Epithelial cell of prostate (primary cell): ENCODE measurements around the gene PDZK1.
A peak's percentile ranks its signal among the peaks of the same experiment; 100 is the strongest.
"Not testable (repeated sequence)": the region's sequence is repeated elsewhere in the genome, so short reads cannot be mapped to it uniquely, and the experiment has no call there.

Experiments
- DNase-seq: peaks from one replicate; pipeline ENCODE4 v3.0.0-alpha.2; 2011; ENCODE audit warnings: low read depth, low spot score
- H3K27ac ChIP-seq: fragments of 450-650 bp; 2 replicates; pipeline ENCODE4 v1.5.1; 2017; ENCODE audit warnings: mild to moderate bottlenecking

PDZK1 gene

GRCh38 chr1:145707183-145707867, at the start of gene PDZK1:
TSS of gene PDZK1 (minus strand) at chr1:145707368. CDS start at chr1:145688021, 19,347 bp downstream.
- peak within 1 kb of the TSS; percentile 37 for H3K27ac ChIP-seq
- DNase-seq = no peak

DNA sequence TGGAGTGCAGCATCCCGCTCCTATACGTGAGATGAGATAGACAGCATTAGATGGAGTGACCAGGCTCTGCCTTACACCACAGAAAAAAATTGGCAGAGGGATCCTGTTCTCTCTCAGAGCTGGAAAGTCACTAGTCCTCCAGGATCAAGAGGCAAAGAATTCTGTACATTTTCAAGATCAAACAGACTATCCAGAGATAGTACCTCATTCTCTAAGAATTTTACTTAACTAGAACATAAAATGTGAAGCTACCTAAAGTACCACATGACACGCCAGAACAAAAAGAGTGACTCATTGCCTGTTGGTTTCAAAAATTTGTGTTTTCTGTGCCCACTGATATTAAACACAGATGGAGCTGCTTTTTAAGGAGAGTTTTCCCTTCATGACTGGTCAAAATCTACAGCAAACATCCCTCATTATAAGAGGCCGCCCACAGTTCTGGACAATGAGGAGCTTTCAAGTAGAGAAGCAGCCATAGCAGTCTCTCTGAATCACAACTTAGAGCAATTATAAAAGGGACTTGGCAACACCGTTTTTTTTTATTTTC, 44.4 kb upstream of the PDZK1 start:
- no peak for DNase-seq
- peak overlapping the region; percentile 36 for H3K27ac ChIP-seq

DNA sequence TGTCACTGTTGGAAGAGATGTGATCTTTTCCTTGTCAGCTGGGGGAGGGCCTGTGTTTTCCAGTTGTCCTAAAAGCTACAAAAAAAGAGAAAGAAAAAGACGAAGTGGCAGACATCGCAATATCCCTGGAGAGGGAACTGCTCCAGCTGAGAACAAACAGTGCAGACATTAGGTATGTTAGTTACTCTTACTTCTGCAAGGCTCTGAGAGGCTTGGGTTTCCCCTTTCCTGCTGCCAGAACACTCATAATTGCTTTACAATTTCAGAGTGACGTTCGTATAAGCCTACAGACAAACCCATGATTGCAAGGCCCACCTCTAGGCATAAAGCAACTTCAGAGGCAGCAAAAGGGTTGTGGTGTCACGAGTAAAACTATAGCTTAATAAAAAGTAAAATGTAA, 43.3 kb upstream of the PDZK1 start:
- no peak for DNase-seq
- no peak overlapping the region for H3K27ac ChIP-seq

DNA sequence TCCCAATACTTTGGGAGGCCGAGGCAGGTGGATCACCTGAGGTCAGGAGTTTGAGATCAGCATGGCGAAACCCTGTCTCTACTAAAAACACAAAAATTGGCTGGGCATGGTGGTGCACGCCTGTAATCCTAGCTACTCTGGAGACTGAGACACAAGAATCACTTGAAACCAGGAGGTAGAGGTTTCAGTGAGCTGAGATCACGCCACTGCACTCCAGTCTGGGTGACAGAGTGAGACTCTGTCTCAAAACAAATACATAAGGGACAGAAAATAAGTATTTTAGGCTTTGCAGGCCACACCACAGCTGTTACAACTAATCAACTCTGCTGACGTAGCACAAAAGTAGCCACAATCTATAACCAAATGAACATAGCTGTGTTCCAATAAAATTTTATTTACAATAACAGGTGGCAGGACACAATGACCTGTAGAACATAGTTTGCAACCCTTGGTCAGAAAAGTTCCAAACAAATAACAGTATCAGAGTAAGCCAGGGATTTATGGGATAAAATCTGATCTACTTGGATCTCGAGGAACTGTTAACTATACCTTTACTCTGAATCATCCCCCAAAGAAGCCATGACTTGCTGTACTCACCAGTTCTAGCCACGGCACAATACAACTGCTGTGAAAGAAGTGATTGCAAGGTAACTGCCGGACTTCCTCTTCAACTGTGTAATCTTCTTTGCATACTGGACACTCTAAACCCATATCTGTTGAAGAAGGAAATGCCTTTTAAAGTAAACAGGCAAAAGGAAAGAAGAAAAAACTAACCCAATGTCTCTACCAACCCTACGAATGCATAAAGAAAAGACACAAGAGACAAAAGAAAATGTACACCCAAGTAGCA, 40.5 kb upstream of the PDZK1 start:
- no peak for DNase-seq
- H3K27ac ChIP-seq = no peak overlapping the region

DNA sequence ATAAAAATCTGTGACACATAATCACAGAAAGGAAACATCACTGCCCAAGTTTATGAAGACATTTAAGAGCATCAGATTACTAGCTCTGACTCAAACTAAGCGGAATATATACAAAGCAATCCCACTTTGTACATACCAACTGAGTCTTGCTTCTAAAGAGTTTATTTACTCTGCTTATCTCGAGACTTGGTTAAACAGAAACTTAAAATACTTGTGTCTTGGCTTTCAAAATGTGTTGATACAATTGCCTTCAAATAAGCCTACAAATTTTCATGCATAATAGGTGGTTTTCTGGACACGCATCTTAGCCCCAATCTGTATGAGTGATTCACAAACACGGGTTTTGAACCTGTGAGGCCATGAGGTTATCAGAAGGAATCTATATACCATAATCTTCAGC, 33.1 kb upstream of the PDZK1 start:
- peak; percentile 52 for DNase-seq
- peak overlapping the region; percentile 3 for H3K27ac ChIP-seq

GRCh38 chr1:145736191-145736590, 29.0 kb upstream of the PDZK1 start:
- peak overlapping the region; percentile 65 for H3K27ac ChIP-seq

GRCh38 chr1:145730900-145731299, 23.7 kb upstream of the PDZK1 start:
- DNase-seq = no peak
- no peak overlapping the region for H3K27ac ChIP-seq

More at GRCh38 chr1:145736191-145736590, 29.0 kb upstream of the PDZK1 start:
- peak; percentile 31 for DNase-seq

DNA sequence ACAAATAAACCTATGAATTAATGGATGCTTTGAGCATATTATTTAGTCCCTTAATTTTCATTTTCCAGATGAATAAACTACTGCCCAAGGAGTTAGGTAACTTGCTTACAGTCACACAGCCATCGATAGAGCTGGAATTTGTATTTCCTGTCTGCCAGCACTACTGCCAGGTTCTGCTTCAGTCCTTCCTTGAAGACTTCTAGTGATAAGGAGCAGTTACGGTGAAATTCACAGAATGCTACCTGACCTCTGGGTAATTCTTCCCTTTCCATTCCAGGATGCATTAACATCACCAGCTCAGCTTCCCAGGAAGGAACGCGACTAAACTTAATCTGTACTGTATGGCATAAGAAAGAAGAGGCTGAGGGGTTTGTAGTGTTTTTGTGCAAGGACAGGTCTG, 23.3 kb upstream of the PDZK1 start:
- no peak overlapping the region for H3K27ac ChIP-seq
- DNase-seq = no peak

- no peak for DNase-seq
- no peak overlapping the region for H3K27ac ChIP-seq
These were observed 22.7 kb upstream of the PDZK1 start for GRCh38 chr1:145729666-145730436.

DNA sequence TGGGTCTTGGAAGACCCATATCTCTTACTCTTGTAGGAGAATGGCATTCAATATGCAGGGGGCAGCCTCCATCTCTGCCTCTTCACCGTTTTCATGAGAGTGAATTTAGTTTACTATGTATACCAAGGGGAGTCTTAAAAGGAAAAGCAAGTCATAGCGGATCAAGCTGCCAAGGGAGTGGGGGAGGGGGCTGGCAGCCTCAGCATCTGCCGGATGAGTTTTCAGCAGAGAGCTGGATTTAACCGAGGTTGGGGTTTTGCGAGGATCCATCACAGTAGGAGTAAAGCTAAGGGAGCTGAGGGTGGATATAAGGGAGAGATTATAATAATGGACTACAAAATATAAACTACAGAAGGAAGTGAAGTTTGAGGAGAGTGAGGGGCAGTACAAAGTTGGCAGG, 22.0 kb upstream of the PDZK1 start:
- DNase-seq = no peak
- H3K27ac ChIP-seq = no peak overlapping the region

DNA sequence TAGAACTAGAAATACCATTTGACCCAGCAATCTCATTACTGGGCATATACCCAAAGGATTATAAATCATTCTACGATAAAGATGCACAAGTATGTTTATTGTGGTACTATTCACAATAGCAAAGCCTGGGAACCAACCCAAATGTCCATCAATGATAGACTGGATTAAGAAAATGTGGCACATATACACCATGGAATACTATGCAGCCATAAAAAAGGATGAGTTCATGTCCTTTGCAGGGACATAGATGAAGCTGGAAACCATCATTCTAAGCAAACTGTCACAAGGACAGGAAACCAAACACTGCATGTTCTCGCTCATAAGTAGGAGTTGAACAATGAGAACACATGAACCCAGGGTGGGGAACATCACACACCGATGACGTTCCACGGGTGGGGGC, 19.0 kb upstream of the PDZK1 start:
- H3K27ac ChIP-seq, DNase-seq: not testable (repeated sequence)

DNA sequence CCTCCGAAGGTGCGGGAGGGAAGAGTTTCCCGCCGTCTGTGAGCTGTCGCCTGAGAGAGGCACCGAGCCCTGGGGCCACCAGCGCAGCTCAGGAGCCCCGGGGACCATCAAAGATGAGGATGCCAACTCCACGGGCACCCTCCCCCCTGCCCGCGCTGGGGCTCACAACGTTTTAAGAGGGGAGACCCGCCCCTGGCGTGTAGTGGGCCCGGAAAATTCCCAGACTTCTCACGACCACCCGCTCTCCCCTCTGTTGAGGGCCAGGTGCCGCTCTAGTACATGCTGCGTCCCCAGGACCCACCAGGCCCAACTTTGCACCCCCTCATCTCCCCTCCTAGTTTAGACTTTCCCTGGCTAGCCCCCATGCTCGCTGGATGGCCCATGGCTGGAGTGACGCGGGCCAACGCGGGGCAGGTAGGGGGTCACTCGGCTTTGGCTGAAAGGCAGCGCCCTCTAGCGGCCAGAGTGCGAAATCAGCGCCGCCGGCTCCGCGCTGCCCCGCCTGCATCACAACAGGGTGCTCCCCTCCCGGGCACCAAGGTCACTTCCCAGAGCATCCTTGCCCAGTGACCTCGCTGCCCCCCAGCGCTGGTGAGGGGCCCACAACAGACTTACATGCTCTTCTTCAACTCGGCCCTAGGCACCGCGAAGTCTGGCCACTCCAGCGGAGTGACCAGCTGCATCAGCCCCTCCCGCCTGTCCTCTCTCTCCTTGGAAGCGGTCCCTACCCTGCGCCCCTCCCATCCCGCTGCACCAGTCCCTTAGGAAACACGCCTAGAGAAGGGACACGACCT, 13.9 kb upstream of the PDZK1 start:
- H3K27ac ChIP-seq = no peak overlapping the region

GRCh38 chr1:145720556-145720877, 13.3 kb upstream of the PDZK1 start:
- no peak overlapping the region for H3K27ac ChIP-seq
- peak; percentile 29 for DNase-seq

More for the DNA sequence above, 13.9 kb upstream of the PDZK1 start:
- no peak for DNase-seq

GRCh38 chr1:145719230-145720079, 12.3 kb upstream of the PDZK1 start, which contains the start of gene CD160:
TSS of gene CD160 (plus strand) at chr1:145719499. CDS start at chr1:145728328, 8,829 bp downstream.
- no peak for DNase-seq
- no peak within 1 kb of the TSS for H3K27ac ChIP-seq

DNA sequence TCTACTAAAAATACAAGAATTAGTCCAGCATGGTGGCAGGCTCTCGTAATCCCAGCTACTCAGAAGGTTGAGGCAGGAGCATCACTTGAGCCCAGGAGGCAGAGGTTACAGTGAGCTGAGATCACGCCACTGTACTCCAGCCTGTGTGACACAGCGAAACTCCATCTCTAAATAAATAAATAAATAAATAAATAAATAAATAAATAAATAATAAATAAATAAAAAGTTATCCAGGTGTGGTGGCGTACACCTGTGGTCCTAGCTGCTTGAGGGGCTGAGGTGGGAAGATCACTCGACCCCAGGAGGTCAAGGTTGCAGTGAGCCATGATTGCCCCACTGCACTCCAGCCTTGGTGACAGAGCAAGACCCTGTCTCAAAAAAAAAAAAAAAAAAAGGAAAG, 11.3 kb upstream of the PDZK1 start:
- not testable (repeated sequence) for H3K27ac ChIP-seq, DNase-seq

DNA sequence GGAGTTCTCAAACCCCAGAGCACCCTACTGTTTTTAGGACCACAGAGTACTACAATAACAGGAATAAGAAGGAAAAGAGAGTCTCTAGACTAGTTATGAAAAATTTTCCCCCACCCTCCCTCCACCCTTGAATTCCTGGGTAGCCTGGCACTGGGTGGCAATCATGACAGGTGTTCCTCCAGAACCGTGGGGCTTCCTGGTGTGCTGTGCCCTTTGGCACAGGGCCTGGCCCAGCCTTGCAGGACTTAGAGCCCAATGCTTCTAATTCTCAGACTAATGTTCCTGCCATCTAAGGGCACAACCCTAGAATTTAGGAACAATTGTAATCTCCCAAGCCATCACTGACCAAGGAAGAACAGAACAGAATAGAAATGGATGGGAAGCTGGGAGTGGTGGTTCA, 10.7 kb upstream of the PDZK1 start:
- no peak for DNase-seq
- H3K27ac ChIP-seq = no peak overlapping the region

GRCh38 chr1:145716641-145717345, 9.6 kb upstream of the PDZK1 start:
- no peak for DNase-seq

DNA sequence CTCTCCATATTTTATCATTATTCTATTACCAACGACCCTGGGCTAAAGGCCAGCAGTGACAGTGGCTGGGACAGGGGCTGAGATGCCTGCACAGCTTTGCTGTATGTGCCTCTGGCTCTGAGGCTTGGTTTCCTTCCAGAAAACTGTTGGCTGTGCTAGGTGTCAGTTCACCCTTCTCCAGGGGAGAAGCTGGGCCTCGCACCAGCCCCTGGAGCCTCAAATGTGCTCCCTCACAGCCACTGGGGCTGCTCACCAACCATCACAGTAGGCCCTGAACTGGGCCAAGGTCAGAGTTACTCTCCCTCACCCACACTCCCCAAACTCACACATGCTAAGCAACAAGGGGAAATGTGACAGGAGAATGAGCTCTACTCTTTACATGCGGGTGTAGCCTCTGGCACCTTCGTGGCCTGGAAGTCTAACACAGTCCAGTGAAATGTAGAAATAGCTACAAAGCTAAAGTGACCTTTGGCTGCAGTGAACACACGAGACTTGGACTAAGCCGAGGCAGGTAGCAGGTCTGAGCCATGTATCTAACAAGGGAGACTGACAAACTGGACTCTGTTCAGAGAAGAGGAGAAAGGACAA, 7.5 kb upstream of the PDZK1 start:
- no peak for DNase-seq
- H3K27ac ChIP-seq = no peak overlapping the region

More at GRCh38 chr1:145716641-145717345, 9.6 kb upstream of the PDZK1 start:
- no peak overlapping the region for H3K27ac ChIP-seq
